ENCODE measurements around the gene DBF4B. TPM values are rescaled to one million over a fixed set of nuclear protein-coding genes. Genes with fewer than 3 reads are reported as not detected.

The DBF4B gene
- total RNA-seq, 1 experiment from 2014 or later: 24.7 TPM

GRCh38 chr17:44775838-44776621 lies 67.6 kb downstream of the DBF4B start:
- Histone ChIP-seq H2BK12ac (ENCODE audit: insufficient read length, low read depth, low read length) (no peak overlapping the region), H2AFZ (ENCODE audit: low read length) (no peak overlapping the region), H3K9me3 (ENCODE audit: control insufficient read depth, low read depth, low read length) (no peaks in the 10 kb centered on the region), H3K4ac (ENCODE audit: low read depth, low read length) (no peak overlapping the region), H3K27ac (ENCODE audit: insufficient read length, low read depth, low read length) (no peak overlapping the region), H4K91ac (ENCODE audit: insufficient read length, low read depth, low read length) (no peak overlapping the region), H3K4me1 (ENCODE audit: insufficient read depth, low read length) (no peaks in the 10 kb centered on the region; the same call in 1 of the 2 replicates), H3K18ac (ENCODE audit: insufficient read length, low read depth, low read length) (peak overlapping the region; percentile 11), H3T11ph (ENCODE audit: low read length) (no peak overlapping the region), H2BK5ac (ENCODE audit: insufficient read length, low read length) (no peak overlapping the region), H4K8ac (replicated peaks; ENCODE audit: insufficient read length, low read depth, low read length) (no peak overlapping the region), H3K27me3 (ENCODE audit: insufficient read depth, low read length) (peaks cover 4% of the 10 kb centered on the region; the same call in 1 of the 2 replicates), H3K79me1 (ENCODE audit: insufficient read depth, low read depth, low read length, poor library complexity, severe bottlenecking) (no peaks in the 10 kb centered on the region), H3K79me2 (ENCODE audit: insufficient read depth, low read length) (no peaks in the 10 kb centered on the region), H3K4me2 (ENCODE audit: insufficient read depth, insufficient read length, low read length) (peak overlapping the region; percentile 47), H2BK120ac (ENCODE audit: low read depth, low read length, poor library complexity, severe bottlenecking) (no peak overlapping the region), H3K23me2 (ENCODE audit: insufficient read length, low read depth, low read length, poor library complexity, severe bottlenecking) (peaks cover 10% of the 10 kb centered on the region), H2BK15ac (ENCODE audit: low read depth, low read length) (no peak overlapping the region), H4K20me1 (ENCODE audit: control insufficient read depth, insufficient read depth, insufficient read length) (no peaks in the 10 kb centered on the region), H3K14ac (ENCODE audit: insufficient read depth, low read length) (no peak overlapping the region), H2AK5ac (ENCODE audit: insufficient read length, low read length) (no peak overlapping the region), H3K56ac (ENCODE audit: insufficient read length, low read depth, low read length) (no peak overlapping the region), H4K5ac (ENCODE audit: insufficient read length, low read depth, low read length) (no peak overlapping the region), H3K9ac (ENCODE audit: extremely low read depth, insufficient read length, low read length) (peak overlapping the region; percentile 31), H2BK20ac (ENCODE audit: low read depth, low read length, poor library complexity, severe bottlenecking) (no peak overlapping the region), H3K23ac (ENCODE audit: insufficient read length, low read depth, low read length) (no peak overlapping the region)
- H3K4me3 Mint-ChIP-seq: peak overlapping the region; percentile 72 to 88
- no peaks in the 10 kb centered on the region for H3K36me3 Mint-ChIP-seq (ENCODE audit: insufficient read depth in 1 of 3, low read depth in 3 of 3)
- no peaks in the 10 kb centered on the region for H3K9me3 Mint-ChIP-seq
- TF ChIP-seq, protein P1, sequence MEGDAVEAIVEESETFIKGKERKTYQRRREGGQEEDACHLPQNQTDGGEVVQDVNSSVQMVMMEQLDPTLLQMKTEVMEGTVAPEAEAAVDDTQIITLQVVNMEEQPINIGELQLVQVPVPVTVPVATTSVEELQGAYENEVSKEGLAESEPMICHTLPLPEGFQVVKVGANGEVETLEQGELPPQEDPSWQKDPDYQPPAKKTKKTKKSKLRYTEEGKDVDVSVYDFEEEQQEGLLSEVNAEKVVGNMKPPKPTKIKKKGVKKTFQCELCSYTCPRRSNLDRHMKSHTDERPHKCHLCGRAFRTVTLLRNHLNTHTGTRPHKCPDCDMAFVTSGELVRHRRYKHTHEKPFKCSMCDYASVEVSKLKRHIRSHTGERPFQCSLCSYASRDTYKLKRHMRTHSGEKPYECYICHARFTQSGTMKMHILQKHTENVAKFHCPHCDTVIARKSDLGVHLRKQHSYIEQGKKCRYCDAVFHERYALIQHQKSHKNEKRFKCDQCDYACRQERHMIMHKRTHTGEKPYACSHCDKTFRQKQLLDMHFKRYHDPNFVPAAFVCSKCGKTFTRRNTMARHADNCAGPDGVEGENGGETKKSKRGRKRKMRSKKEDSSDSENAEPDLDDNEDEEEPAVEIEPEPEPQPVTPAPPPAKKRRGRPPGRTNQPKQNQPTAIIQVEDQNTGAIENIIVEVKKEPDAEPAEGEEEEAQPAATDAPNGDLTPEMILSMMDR (conservative IDR thresholded peaks at IDR 0.05): no peak
- peak; percentile 100 for DNase-seq
- H3K27ac Mint-ChIP-seq: no peak overlapping the region
- no CpG with 5 or more reads among the region's 43 CpGs for WGBS (ENCODE audit: extremely low coverage, insufficient read length, low lambda C conversion rate)
- H3K27me3 Mint-ChIP-seq (ENCODE audit: low read depth): peaks cover 46% of the 10 kb centered on the region
- peaks cover 12 to 19% of the 10 kb centered on the region in 2 experiments; a peak in 3 of 4 replicates for H3K4me1 Mint-ChIP-seq

All from H9 (cell line).